Measurements from ENCODE around the gene GTF2IRD1.

Gene GTF2IRD1

GRCh38 chr7:74470504-74470903 lies 16.8 kb downstream of the GTF2IRD1 start:
- no peaks in the 10 kb centered on the region for H3K36me3 ChIP-seq (ENCODE audit: insufficient read depth, low read length)
- no peak overlapping the region for H3K9ac ChIP-seq (ENCODE audit: low read depth, low read length)
- H3K9me3 ChIP-seq (ENCODE audit: control insufficient read depth, insufficient read depth, low read length) = no peaks in the 10 kb centered on the region
- no peaks in the 10 kb centered on the region for H3K4me1 ChIP-seq (ENCODE audit: insufficient read depth, low read length)

GRCh38 chr7:74473116-74473515 lies 19.4 kb downstream of the GTF2IRD1 start:
- Histone ChIP-seq H3K36me3 (ENCODE audit: insufficient read depth, low read length) (no peaks in the 10 kb centered on the region), H3K9ac (ENCODE audit: low read depth, low read length) (no peak overlapping the region), H3K4me1 (ENCODE audit: insufficient read depth, low read length) (no peaks in the 10 kb centered on the region; the same call in 1 of the 2 replicates), H3K9me3 (ENCODE audit: control insufficient read depth, insufficient read depth, low read length) (no peaks in the 10 kb centered on the region)

- H3K9me3 ChIP-seq (ENCODE audit: control insufficient read depth, insufficient read depth, low read length) = no peaks in the 10 kb centered on the region
- H3K4me1 ChIP-seq (ENCODE audit: insufficient read depth, low read length) = peaks cover under 1% of the 10 kb centered on the region; the same call in 1 of the 2 replicates
- H3K36me3 ChIP-seq (ENCODE audit: insufficient read depth, low read length) = no peaks in the 10 kb centered on the region
- H3K9ac ChIP-seq (ENCODE audit: low read depth, low read length) = no peak overlapping the region
Measured at GRCh38 chr7:74474271-74474865, 20.7 kb downstream of the GTF2IRD1 start.

GRCh38 chr7:74475243-74475986 lies 21.7 kb downstream of the GTF2IRD1 start:
- no peak overlapping the region for H3K9ac ChIP-seq (ENCODE audit: low read depth, low read length)
- no peaks in the 10 kb centered on the region for H3K9me3 ChIP-seq (ENCODE audit: control insufficient read depth, insufficient read depth, low read length)
- peaks cover 10% of the 10 kb centered on the region; the same call in 1 of the 2 replicates for H3K4me1 ChIP-seq (ENCODE audit: insufficient read depth, low read length)
- H3K36me3 ChIP-seq (ENCODE audit: insufficient read depth, low read length) = no peaks in the 10 kb centered on the region

GRCh38 chr7:74475987-74476350 lies 22.3 kb downstream of the GTF2IRD1 start:
- Histone ChIP-seq H3K4me1 (ENCODE audit: insufficient read depth, low read length) (peaks cover 15% of the 10 kb centered on the region; the same call in 1 of the 2 replicates), H3K9ac (ENCODE audit: low read depth, low read length) (no peak overlapping the region), H3K9me3 (ENCODE audit: control insufficient read depth, insufficient read depth, low read length) (no peaks in the 10 kb centered on the region), H3K36me3 (ENCODE audit: insufficient read depth, low read length) (no peaks in the 10 kb centered on the region)

GRCh38 chr7:74476626-74477025 lies 22.9 kb downstream of the GTF2IRD1 start:
- Histone ChIP-seq H3K4me1 (ENCODE audit: insufficient read depth, low read length) (peaks cover 22% of the 10 kb centered on the region), H3K9ac (ENCODE audit: low read depth, low read length) (no peak overlapping the region), H3K36me3 (ENCODE audit: insufficient read depth, low read length) (no peaks in the 10 kb centered on the region), H3K9me3 (ENCODE audit: control insufficient read depth, insufficient read depth, low read length) (no peaks in the 10 kb centered on the region)

- no peaks in the 10 kb centered on the region for H3K9me3 ChIP-seq (ENCODE audit: control insufficient read depth, insufficient read depth, low read length)
- no peak overlapping the region for H3K9ac ChIP-seq (ENCODE audit: low read depth, low read length)
- H3K36me3 ChIP-seq (ENCODE audit: insufficient read depth, low read length) = no peaks in the 10 kb centered on the region
- peaks cover 32% of the 10 kb centered on the region for H3K4me1 ChIP-seq (ENCODE audit: insufficient read depth, low read length)
Measured at GRCh38 chr7:74478671-74479065, 25.0 kb downstream of the GTF2IRD1 start.

GRCh38 chr7:74479066-74479781 lies 25.5 kb downstream of the GTF2IRD1 start:
- Histone ChIP-seq H3K4me1 (ENCODE audit: insufficient read depth, low read length) (peaks cover 32% of the 10 kb centered on the region), H3K36me3 (ENCODE audit: insufficient read depth, low read length) (no peaks in the 10 kb centered on the region), H3K9me3 (ENCODE audit: control insufficient read depth, insufficient read depth, low read length) (no peaks in the 10 kb centered on the region), H3K9ac (ENCODE audit: low read depth, low read length) (no peak overlapping the region)

GRCh38 chr7:74479961-74480829 lies 26.5 kb downstream of the GTF2IRD1 start:
- no peaks in the 10 kb centered on the region for H3K9me3 ChIP-seq (ENCODE audit: control insufficient read depth, insufficient read depth, low read length)
- peak overlapping the region; percentile 9; the same call in 1 of the 2 replicates for H3K9ac ChIP-seq (ENCODE audit: low read depth, low read length)
- no peaks in the 10 kb centered on the region for H3K36me3 ChIP-seq (ENCODE audit: insufficient read depth, low read length)
- H3K4me1 ChIP-seq (ENCODE audit: insufficient read depth, low read length) = peaks cover 32% of the 10 kb centered on the region

GRCh38 chr7:74480861-74481417 lies 27.2 kb downstream of the GTF2IRD1 start:
- H3K9ac ChIP-seq (ENCODE audit: low read depth, low read length) = peak overlapping the region; percentile 9; the same call in 1 of the 2 replicates
- no peaks in the 10 kb centered on the region for H3K9me3 ChIP-seq (ENCODE audit: control insufficient read depth, insufficient read depth, low read length)
- H3K4me1 ChIP-seq (ENCODE audit: insufficient read depth, low read length) = peaks cover 32% of the 10 kb centered on the region
- no peaks in the 10 kb centered on the region for H3K36me3 ChIP-seq (ENCODE audit: insufficient read depth, low read length)

- Histone ChIP-seq H3K36me3 (ENCODE audit: insufficient read depth, low read length) (no peaks in the 10 kb centered on the region), H3K9me3 (ENCODE audit: control insufficient read depth, insufficient read depth, low read length) (no peaks in the 10 kb centered on the region), H3K4me1 (ENCODE audit: insufficient read depth, low read length) (peaks cover 32% of the 10 kb centered on the region), H3K9ac (ENCODE audit: low read depth, low read length) (no peak overlapping the region)
Measured at GRCh38 chr7:74481458-74482196, 27.9 kb downstream of the GTF2IRD1 start.

- Histone ChIP-seq H3K36me3 (ENCODE audit: insufficient read depth, low read length) (no peaks in the 10 kb centered on the region), H3K9ac (ENCODE audit: low read depth, low read length) (no peak overlapping the region), H3K9me3 (ENCODE audit: control insufficient read depth, insufficient read depth, low read length) (no peaks in the 10 kb centered on the region), H3K4me1 (ENCODE audit: insufficient read depth, low read length) (peaks cover 32% of the 10 kb centered on the region)
Measured at GRCh38 chr7:74482197-74482467, 28.4 kb downstream of the GTF2IRD1 start.

GRCh38 chr7:74482629-74483401 lies 29.1 kb downstream of the GTF2IRD1 start:
- Histone ChIP-seq H3K9ac (ENCODE audit: low read depth, low read length) (no peak overlapping the region), H3K4me1 (ENCODE audit: insufficient read depth, low read length) (peaks cover 32% of the 10 kb centered on the region), H3K9me3 (ENCODE audit: control insufficient read depth, insufficient read depth, low read length) (no peaks in the 10 kb centered on the region), H3K36me3 (ENCODE audit: insufficient read depth, low read length) (no peaks in the 10 kb centered on the region)
